Heart left ventricle (tissue), 13 donors: Measurements from ENCODE around the gene FOXP1.

Experiments used
- CTCF ChIP-seq, 12 donors: fragments of 200-600 bp; sonication (generic) in 4 of 12; IDR thresholded peaks; one replicate each; pipeline versions ENCODE4 v1.5.0 to v1.8.0; 2018 to 2022; ENCODE audit warnings: antibody characterized with exemption in 12 of 12, mild to moderate bottlenecking in 5 of 12
- POLR2A ChIP-seq, 2 donors: fragments of 450-650 bp; IDR thresholded peaks; one replicate each; pipeline ENCODE4 v1.6.1; 2017; ENCODE audit warnings: antibody characterized with exemption in 2 of 2, mild to moderate bottlenecking in 2 of 2, moderate library complexity in 2 of 2
- donor health status: ischemic (EF 13 %, LVEDD 7.1; RV severe dilation, severe dysfunction).
- donor health status: DM: no; HTN: yes; CAD: no.
- donor health status: DM: no; HTN: no; CAD: no.
- donor health status: ischemic (EF 25% LVEDD 6.9; RV normal size, moderate dysfunction).
- donor health status: ischemic (EF 25% LVEDD 5.7; RV mildly dilated, moderate dysfunction).
- donor health status: ischemic (EF 35%, LVEDD 5.7; RV mildly dilated, moderate dysfunction).
- donor health status: nonischemic (EF 11% LVEDD 7.7; RV severe dilation, severe dysfunction).
- donor health status: DM: yes; HTN: yes; CAD: no.
- donor health status: PGD.
- donor health status: ischemic (EF 29% LVEDD 5.4; RV normal size, mild dysfunction).
- donor health status: nonischemic (EF 23%, LVEDD 6.1; RV moderate dilation, normal function).

DNA sequence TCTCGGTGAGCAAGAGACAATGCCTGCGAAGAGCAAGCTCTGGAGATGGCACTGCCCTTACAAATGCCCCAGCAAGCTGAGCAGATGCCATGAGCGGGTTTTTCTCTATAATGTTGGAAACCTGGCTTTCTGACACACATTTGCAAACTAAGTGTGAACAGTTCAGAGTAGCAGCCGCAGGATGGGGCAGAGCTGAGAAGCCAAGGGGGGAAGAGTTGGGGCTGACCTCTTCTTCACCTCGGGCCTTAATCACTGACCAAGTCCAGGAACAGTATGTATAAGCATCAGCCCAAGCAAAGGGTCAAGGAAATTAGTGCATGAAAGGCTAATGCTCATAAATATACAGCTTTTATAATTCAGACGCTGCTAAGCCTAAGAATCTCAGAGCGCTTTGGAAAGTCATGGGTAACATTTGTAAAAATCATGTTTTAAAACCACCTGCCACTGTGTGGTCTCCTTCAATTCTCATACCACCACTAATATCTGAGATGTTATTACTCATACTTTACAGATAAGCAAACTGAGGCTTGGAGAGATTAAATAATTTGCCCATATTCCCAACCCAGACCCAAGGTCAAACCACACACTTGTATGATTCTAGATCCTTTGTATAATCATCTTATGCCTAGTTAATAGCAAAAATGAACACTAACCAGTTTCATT lies 603.4 kb downstream of the FOXP1 start:
- no peak for TF ChIP-seq CTCF (IDR thresholded peaks at IDR 0.05)
- no peak for TF ChIP-seq POLR2A (IDR thresholded peaks at IDR 0.05)
